Tibial artery (tissue), 4 donors: ENCODE data around the gene SCYGR6.

Experiments
- DNase-seq, 2 donors: peaks; one replicate each; pipeline ENCODE4 v3.0.0-alpha.2; 2019
- H3K27ac ChIP-seq, 2 donors: fragments of 200-600 bp; sonication (generic) in 1 of 2; 1 replicate in 1 of 2; 2 replicates in 1 of 2; pipeline ENCODE4 v1.5.1; 2018 to 2019; ENCODE audit warnings: mild to moderate bottlenecking in 1 of 2
- H3K27me3 ChIP-seq, 2 donors: fragments of 200-600 bp; sonication (generic) in 1 of 2; one replicate each; pipeline versions ENCODE4 v1.5.1 to v1.6.0; 2016 to 2019
- H3K36me3 ChIP-seq, 3 donors: fragments of 200-600 bp; sonication (generic) in 2 of 3; one replicate each; pipeline ENCODE4 v1.5.1; 2016 to 2019; ENCODE audit warnings: mild to moderate bottlenecking in 2 of 3
- H3K4me1 ChIP-seq, 4 donors: fragments of 200-600 bp; sonication (generic) in 2 of 4; 1 replicate in 3 of 4; 2 replicates in 1 of 4; pipeline ENCODE4 v1.5.1; 2016 to 2019
- H3K4me3 ChIP-seq, 2 donors: fragments of 200-600 bp; sonication (generic) in 1 of 2; 1 replicate in 1 of 2; 2 replicates in 1 of 2; pipeline ENCODE4 v1.5.1; 2018 to 2019; ENCODE audit warnings: mild to moderate bottlenecking in 2 of 2
- H3K9me3 ChIP-seq, 3 donors: fragments of 200-600 bp; sonication (generic) in 1 of 3; one replicate each; pipeline ENCODE4 v1.5.1; 2016 to 2019
- CTCF ChIP-seq, 2 experiments: fragments of 200-600 bp in 1 of 2; fragments of 450-650 bp in 1 of 2; IDR thresholded peaks; one replicate each; pipeline ENCODE4 v1.5.1; 2017 to 2019; ENCODE audit warnings: antibody characterized with exemption in 2 of 2, mild to moderate bottlenecking in 1 of 2, moderate library complexity in 1 of 2
- intact Hi-C: fragments of 100-400 bp; cut with DNase I; formaldehyde crosslinking; loops from one replicate; pipeline ENCODE4 v1.15.0; 2023; ENCODE audit warnings: low total_unique reads

Gene SCYGR6

DNA sequence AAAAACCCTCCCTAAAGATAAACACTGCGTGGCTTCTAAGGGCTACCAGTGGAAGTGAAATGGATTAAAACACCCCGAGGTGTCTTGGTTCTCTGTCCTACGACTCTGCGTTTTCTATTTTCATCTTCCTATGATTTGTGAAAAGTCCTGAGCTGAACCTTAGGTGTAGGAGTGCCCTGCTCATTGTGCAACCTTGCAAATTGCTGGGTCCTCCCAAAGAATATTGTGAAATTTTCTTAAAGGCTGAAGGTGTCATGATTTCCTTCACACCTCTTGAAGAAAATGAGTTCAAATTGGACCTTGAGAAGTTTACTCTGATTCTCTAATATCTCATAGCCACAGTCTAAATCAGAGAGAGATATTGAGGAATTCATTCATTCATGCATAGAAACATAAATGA lies 4.9 kb downstream of the SCYGR6 start:
- Histone ChIP-seq H3K27me3 (no peaks in the 10 kb centered on the region), H3K4me3 (no peak overlapping the region), H3K27ac (no peak overlapping the region), H3K36me3 (no peaks in the 10 kb centered on the region), H3K4me1 (peaks cover 0 to 26% (median 6%) of the 10 kb centered on the region in 4 donors), H3K9me3 (no peaks in the 10 kb centered on the region)
- intact Hi-C loops = no loop called here
- DNase-seq = no peak
- TF ChIP-seq CTCF (IDR thresholded peaks at IDR 0.05) = no peak

DNA sequence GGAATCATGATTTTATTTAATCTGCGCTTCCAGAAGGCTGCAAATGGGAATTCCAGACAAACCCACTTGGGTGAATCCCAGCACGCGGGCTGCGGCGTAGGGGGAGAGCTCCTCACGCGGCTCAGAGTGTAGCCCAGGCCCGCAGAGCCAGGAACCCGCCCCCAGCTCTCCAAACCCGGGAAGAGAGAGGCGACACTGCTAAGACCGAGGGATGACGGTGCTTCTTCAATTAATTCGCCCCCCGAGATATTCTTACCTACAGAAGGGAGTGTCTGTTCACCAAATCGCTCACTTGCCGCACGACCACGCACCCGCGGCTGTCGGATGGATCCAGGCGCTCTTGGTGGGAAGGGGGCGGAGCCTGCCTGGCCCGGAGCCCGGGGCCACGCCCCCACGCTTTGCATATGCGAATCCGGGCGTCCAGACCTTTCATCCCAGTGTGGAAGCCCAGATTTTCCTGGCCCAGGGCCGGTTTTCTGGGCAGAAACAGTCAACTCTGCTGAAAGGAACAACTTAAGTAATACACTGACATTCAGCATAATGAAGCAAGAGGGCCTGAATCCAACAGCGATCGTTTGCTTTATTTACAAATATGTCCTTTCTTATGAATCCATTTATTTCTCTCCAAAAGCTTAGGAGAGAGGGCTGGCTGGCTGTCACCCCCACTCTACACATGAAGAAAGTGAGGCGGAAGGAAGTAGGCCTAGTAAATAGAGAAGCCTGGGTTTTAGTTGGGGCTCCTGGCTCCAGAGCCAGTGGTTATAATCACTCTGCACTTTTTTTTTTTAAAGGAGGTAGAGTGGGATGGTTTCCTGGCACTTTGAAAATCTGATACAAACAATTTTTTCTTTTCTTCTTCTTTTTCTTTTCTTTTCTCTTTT lies 6.6 kb downstream of the SCYGR6 start, which contains the start of gene SLC19A3:
Gene SLC19A3, minus strand, starts transcription at position 342 of the 881 bp plus-strand sequence. CDS start 15,710 bp downstream, outside the sequence.
- H3K36me3 ChIP-seq = no peaks in the 10 kb centered on the region
- peak within 1 kb of the TSS; percentile 52 to 57 for H3K4me3 ChIP-seq
- peak; percentile 92 to 93 for DNase-seq
- intact Hi-C loops = no loop called here
- TF ChIP-seq CTCF (IDR thresholded peaks at IDR 0.05) = no peak
- H3K27ac ChIP-seq = peak within 1 kb of the TSS; percentile 69 to 75
- H3K4me1 ChIP-seq = peaks cover 0 to 35% (median 6%) of the 10 kb centered on the region in 4 donors
- H3K27me3 ChIP-seq = no peaks in the 10 kb centered on the region
- H3K9me3 ChIP-seq = no peaks in the 10 kb centered on the region

DNA sequence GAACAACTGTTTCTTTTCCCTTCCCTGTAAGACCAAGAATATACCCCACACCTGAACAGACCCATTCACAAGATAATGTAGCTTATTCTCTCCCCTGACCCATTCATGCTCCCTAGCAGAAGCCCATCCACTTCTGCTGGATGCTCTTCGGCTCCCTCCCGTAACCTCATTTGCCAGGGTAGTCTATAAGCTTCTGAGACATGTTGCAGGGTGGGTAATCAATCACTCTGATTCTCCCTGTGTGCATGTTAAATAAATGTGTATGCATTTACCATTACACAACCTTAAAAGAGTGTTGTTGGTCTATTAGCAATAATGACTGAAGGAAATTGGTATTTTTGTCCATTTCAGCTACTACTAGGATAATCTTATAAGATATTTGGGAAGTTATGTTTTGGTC lies 8.1 kb downstream of the SCYGR6 start:
- no peaks in the 10 kb centered on the region for H3K36me3 ChIP-seq
- no peak overlapping the region for H3K4me3 ChIP-seq
- peaks cover 0 to 35% (median 6%) of the 10 kb centered on the region in 4 donors for H3K4me1 ChIP-seq
- peak overlapping the region in 1 of 2 donors; percentile 16 for H3K27ac ChIP-seq
- intact Hi-C loops = no loop called here
- no peak for DNase-seq
- TF ChIP-seq CTCF (IDR thresholded peaks at IDR 0.05) = no peak
- H3K9me3 ChIP-seq = no peaks in the 10 kb centered on the region
- H3K27me3 ChIP-seq = no peaks in the 10 kb centered on the region

GRCh38 chr2:227713291-227713690 lies 11.3 kb downstream of the SCYGR6 start:
- no peak for TF ChIP-seq CTCF (IDR thresholded peaks at IDR 0.05)

GRCh38 chr2:227710986-227711385 lies 13.6 kb downstream of the SCYGR6 start:
- no peaks in the 10 kb centered on the region for H3K9me3 ChIP-seq
- no peak for TF ChIP-seq CTCF (IDR thresholded peaks at IDR 0.05)

More at GRCh38 chr2:227713291-227713690, 11.3 kb downstream of the SCYGR6 start:
- H3K9me3 ChIP-seq = no peaks in the 10 kb centered on the region
- H3K4me3 ChIP-seq = no peak overlapping the region
- DNase-seq = no peak
- H3K27me3 ChIP-seq = no peaks in the 10 kb centered on the region
- H3K36me3 ChIP-seq = no peaks in the 10 kb centered on the region
- peaks cover 0 to 26% (median 4%) of the 10 kb centered on the region in 4 donors for H3K4me1 ChIP-seq
- intact Hi-C loops = loop anchor here (5.0 kb wide), 1 partner anchor 676 kb away; no protein-coding TSS in a partner anchor
- H3K27ac ChIP-seq = no peak overlapping the region

More at GRCh38 chr2:227710986-227711385, 13.6 kb downstream of the SCYGR6 start:
- DNase-seq = no peak
- peaks cover 0 to 16% (median 0%) of the 10 kb centered on the region in 4 donors for H3K4me1 ChIP-seq
- H3K36me3 ChIP-seq = no peaks in the 10 kb centered on the region
- H3K27me3 ChIP-seq = no peaks in the 10 kb centered on the region
- H3K4me3 ChIP-seq = no peak overlapping the region
- H3K27ac ChIP-seq = no peak overlapping the region
- intact Hi-C loops = loop anchor here (5.0 kb wide), 1 partner anchor 674 kb away; no protein-coding TSS in a partner anchor
